Activated naive CD4-positive, alpha-beta T cell treated with anti-CD3 and anti-CD28 coated beads, Interleukin-2, amount 50 U/mL, for 24 hours (primary cell): ENCODE data around the gene CLCNKB.
"Not testable (repeated sequence)": the region's sequence is repeated elsewhere in the genome, so short reads cannot be mapped to it uniquely, and the experiment has no call there.

Source experiments
- H3K27ac Mint-ChIP-seq: one replicate; pipeline ENCODE4 v1.8.0; 2021; ENCODE audit warnings: mild to moderate bottlenecking, mixed read lengths
- H3K27me3 Mint-ChIP-seq: one replicate; pipeline ENCODE4 v1.8.0; 2021; ENCODE audit warnings: mixed read lengths
- H3K36me3 Mint-ChIP-seq: one replicate; pipeline ENCODE4 v1.8.0; 2021; ENCODE audit warnings: mixed read lengths
- H3K4me1 Mint-ChIP-seq: one replicate; pipeline ENCODE4 v1.8.0; 2021; ENCODE audit warnings: mixed read lengths
- H3K4me3 Mint-ChIP-seq: one replicate; pipeline ENCODE4 v1.8.0; 2021; ENCODE audit warnings: mild to moderate bottlenecking, mixed read lengths
- H3K9me3 Mint-ChIP-seq: one replicate; pipeline ENCODE4 v1.8.0; 2021; ENCODE audit warnings: mixed read lengths

The CLCNKB gene

GRCh38 chr1:16012590-16013219 lies 30.9 kb upstream of the CLCNKB start:
- H3K27me3 Mint-ChIP-seq = no peaks in the 10 kb centered on the region
- no peaks in the 10 kb centered on the region for H3K36me3 Mint-ChIP-seq
- H3K9me3 Mint-ChIP-seq = no peaks in the 10 kb centered on the region
- no peak overlapping the region for H3K27ac Mint-ChIP-seq
- peak overlapping the region; percentile 49 for H3K4me3 Mint-ChIP-seq
- H3K4me1 Mint-ChIP-seq = peaks cover 8% of the 10 kb centered on the region

GRCh38 chr1:16013220-16013907 lies 30.2 kb upstream of the CLCNKB start:
- Mint-ChIP-seq H3K36me3 (no peaks in the 10 kb centered on the region), H3K9me3 (no peaks in the 10 kb centered on the region), H3K27me3 (no peaks in the 10 kb centered on the region), H3K4me1 (peaks cover 8% of the 10 kb centered on the region), H3K4me3 (no peak overlapping the region), H3K27ac (peak overlapping the region; percentile 41)

GRCh38 chr1:16013908-16014258 lies 29.7 kb upstream of the CLCNKB start:
- H3K27me3 Mint-ChIP-seq = no peaks in the 10 kb centered on the region
- no peaks in the 10 kb centered on the region for H3K36me3 Mint-ChIP-seq
- H3K27ac Mint-ChIP-seq = no peak overlapping the region
- H3K4me1 Mint-ChIP-seq = peaks cover 8% of the 10 kb centered on the region
- H3K9me3 Mint-ChIP-seq = no peaks in the 10 kb centered on the region
- no peak overlapping the region for H3K4me3 Mint-ChIP-seq

- Mint-ChIP-seq H3K9me3 (no peaks in the 10 kb centered on the region), H3K27ac (no peak overlapping the region), H3K4me1 (peaks cover 8% of the 10 kb centered on the region), H3K36me3 (no peaks in the 10 kb centered on the region), H3K4me3 (no peak overlapping the region), H3K27me3 (no peaks in the 10 kb centered on the region)
These were observed 28.8 kb upstream of the CLCNKB start for GRCh38 chr1:16014509-16015482.

GRCh38 chr1:16015491-16015890 lies 28.1 kb upstream of the CLCNKB start:
- H3K4me3 Mint-ChIP-seq = no peak overlapping the region
- H3K36me3 Mint-ChIP-seq = no peaks in the 10 kb centered on the region
- peak overlapping the region; percentile 1 for H3K27ac Mint-ChIP-seq
- H3K4me1 Mint-ChIP-seq = peaks cover 8% of the 10 kb centered on the region
- H3K27me3 Mint-ChIP-seq = no peaks in the 10 kb centered on the region
- no peaks in the 10 kb centered on the region for H3K9me3 Mint-ChIP-seq

- Mint-ChIP-seq H3K27me3 (no peaks in the 10 kb centered on the region), H3K4me1 (peaks cover 8% of the 10 kb centered on the region), H3K9me3 (no peaks in the 10 kb centered on the region), H3K27ac (no peak overlapping the region), H3K36me3 (no peaks in the 10 kb centered on the region), H3K4me3 (no peak overlapping the region)
These were observed 27.4 kb upstream of the CLCNKB start for GRCh38 chr1:16015960-16016901.

- H3K36me3 Mint-ChIP-seq = no peaks in the 10 kb centered on the region
- H3K9me3 Mint-ChIP-seq = no peaks in the 10 kb centered on the region
- H3K27me3 Mint-ChIP-seq = no peaks in the 10 kb centered on the region
- H3K4me1 Mint-ChIP-seq = peaks cover 8% of the 10 kb centered on the region
- no peak overlapping the region for H3K4me3 Mint-ChIP-seq
- H3K27ac Mint-ChIP-seq = no peak overlapping the region
These were observed 26.5 kb upstream of the CLCNKB start for GRCh38 chr1:16017076-16017460.

- Mint-ChIP-seq H3K27me3 (no peaks in the 10 kb centered on the region), H3K4me1 (peaks cover 4% of the 10 kb centered on the region), H3K27ac (peak within 1 kb of the TSS; percentile 35), H3K36me3 (no peaks in the 10 kb centered on the region), H3K4me3 (no peak within 1 kb of the TSS), H3K9me3 (no peaks in the 10 kb centered on the region)
These were observed 25.9 kb upstream of the CLCNKB start, which contains the start of gene HSPB7 for GRCh38 chr1:16017461-16018303. HSPB7 (minus strand) TSS chr1:16018043; CDS start chr1:16017963, 80 bp downstream.

GRCh38 chr1:16018308-16018707 lies 25.3 kb upstream of the CLCNKB start:
- no peaks in the 10 kb centered on the region for H3K9me3 Mint-ChIP-seq
- no peak overlapping the region for H3K4me3 Mint-ChIP-seq
- no peaks in the 10 kb centered on the region for H3K36me3 Mint-ChIP-seq
- H3K27me3 Mint-ChIP-seq = no peaks in the 10 kb centered on the region
- H3K4me1 Mint-ChIP-seq = peaks cover 4% of the 10 kb centered on the region
- H3K27ac Mint-ChIP-seq = no peak overlapping the region

- H3K27ac Mint-ChIP-seq = no peak overlapping the region
- H3K4me3 Mint-ChIP-seq = no peak overlapping the region
- no peaks in the 10 kb centered on the region for H3K27me3 Mint-ChIP-seq
- no peaks in the 10 kb centered on the region for H3K4me1 Mint-ChIP-seq
- H3K9me3 Mint-ChIP-seq = no peaks in the 10 kb centered on the region
- no peaks in the 10 kb centered on the region for H3K36me3 Mint-ChIP-seq
These were observed 24.6 kb upstream of the CLCNKB start for GRCh38 chr1:16018749-16019643.

- Mint-ChIP-seq H3K36me3 (no peaks in the 10 kb centered on the region), H3K4me3 (no peak overlapping the region), H3K9me3 (no peaks in the 10 kb centered on the region), H3K27ac (no peak overlapping the region), H3K4me1 (no peaks in the 10 kb centered on the region), H3K27me3 (no peaks in the 10 kb centered on the region)
These were observed 23.8 kb upstream of the CLCNKB start for GRCh38 chr1:16019644-16020277.

GRCh38 chr1:16020325-16020724 lies 23.3 kb upstream of the CLCNKB start:
- H3K27me3 Mint-ChIP-seq = no peaks in the 10 kb centered on the region
- no peak overlapping the region for H3K27ac Mint-ChIP-seq
- no peak overlapping the region for H3K4me3 Mint-ChIP-seq
- no peaks in the 10 kb centered on the region for H3K9me3 Mint-ChIP-seq
- H3K36me3 Mint-ChIP-seq = no peaks in the 10 kb centered on the region
- no peaks in the 10 kb centered on the region for H3K4me1 Mint-ChIP-seq

- not testable (repeated sequence) for H3K4me1 Mint-ChIP-seq, H3K27me3 Mint-ChIP-seq, H3K36me3 Mint-ChIP-seq, H3K4me3 Mint-ChIP-seq, H3K27ac Mint-ChIP-seq, H3K9me3 Mint-ChIP-seq
These were observed 22.7 kb upstream of the CLCNKB start for GRCh38 chr1:16020878-16021277.
